ENCODE results near the gene MVD. TPM values are rescaled to one million over a fixed set of nuclear protein-coding genes. Genes with fewer than 3 reads are reported as not detected.
A peak's percentile ranks its signal among the peaks of the same experiment; 100 is the strongest.

Gene MVD
- total and polyA plus RNA-seq, 2 of the 13 experiments (the other 11 are each of a cell fraction or from before 2014, with no cell fraction given): 28.1 to 187 TPM

DNA sequence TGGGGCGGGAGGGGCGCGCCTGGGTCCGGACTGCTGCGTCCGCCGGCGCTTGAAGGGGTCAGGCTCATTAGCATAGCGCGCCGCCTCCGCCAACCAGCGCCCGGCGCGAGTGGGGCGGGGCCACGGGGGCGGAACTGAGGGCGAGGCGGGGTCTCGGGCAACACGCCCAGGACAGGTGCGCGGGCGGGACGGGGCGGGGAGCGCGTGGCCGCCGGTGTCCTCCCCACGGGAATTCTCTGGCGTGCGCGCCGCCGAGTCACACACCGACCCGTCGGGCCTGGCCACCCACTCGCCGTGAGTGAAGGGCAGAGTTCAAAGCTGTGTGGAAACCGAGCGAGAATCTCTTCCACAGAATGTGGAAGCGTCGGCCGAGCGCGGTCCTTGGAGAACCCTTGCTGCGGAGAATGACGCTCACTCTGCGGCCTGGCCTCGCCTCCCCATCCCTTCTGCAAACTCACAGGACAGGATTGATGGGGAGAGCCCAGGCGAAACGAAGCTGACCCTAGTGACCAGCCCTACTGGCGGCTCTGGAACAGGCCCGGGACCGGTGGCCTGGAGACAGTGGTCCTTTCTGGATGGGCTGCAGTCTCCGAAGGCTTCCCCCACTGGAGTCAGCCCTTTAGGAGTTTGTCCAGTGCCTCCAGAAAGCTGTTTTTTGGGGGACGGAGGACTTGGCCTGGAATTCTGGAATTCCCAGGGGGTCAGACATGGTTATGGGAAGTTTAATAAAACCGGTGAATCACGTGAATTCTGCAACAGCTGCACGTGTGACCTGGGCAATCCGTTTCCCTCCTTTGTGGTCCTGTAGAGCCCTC is 23.8 kb upstream of the MVD start, which contains the start of gene SNAI3 (continued):
- TF ChIP-seq HMGXB4 (CRISPR knock-in tag; IDR thresholded peaks at IDR 0.05; ENCODE audit: borderline replicate concordance in 1 of 2, low read depth in 1 of 2) (peak; percentile 36 to 42; a peak in 2 of 4 replicates), NCOA1 (CRISPR knock-in tag; IDR thresholded peaks at IDR 0.05) (0 out of 2 replicates have a peak, but pooled peaks have one; percentile 13), ZSCAN21 (CRISPR knock-in tag; IDR thresholded peaks at IDR 0.05; ENCODE audit: borderline replicate concordance) (0 out of 2 replicates have a peak, but pooled peaks have one; percentile 41), ZSCAN22 (CRISPR knock-in tag; IDR thresholded peaks at IDR 0.05) (peak; percentile 15; the same call in 1 of the 2 replicates), ZFYVE20 (CRISPR knock-in tag; IDR thresholded peaks at IDR 0.05; ENCODE audit: borderline replicate concordance, low read depth) (no peak; the same call in 1 of the 2 replicates), ZNF496 (CRISPR knock-in tag; IDR thresholded peaks at IDR 0.05; ENCODE audit: insufficient replicate concordance) (no peak), MZF1 (CRISPR knock-in tag; IDR thresholded peaks at IDR 0.05; ENCODE audit: borderline replicate concordance) (no peak), SP1 (IDR thresholded peaks at IDR 0.05) (no peak), SP1 (CRISPR knock-in tag; IDR thresholded peaks at IDR 0.05) (peak; percentile 86), RXRA (CRISPR knock-in tag; IDR thresholded peaks at IDR 0.05) (0 out of 2 replicates have a peak, but pooled peaks have one; percentile 18), DZIP1 (CRISPR knock-in tag; IDR thresholded peaks at IDR 0.05) (peak; percentile 64; the same call in 1 of the 2 replicates), ZHX2 (IDR thresholded peaks at IDR 0.05; ENCODE audit: low read depth) (no peak), ZHX2 (CRISPR knock-in tag; IDR thresholded peaks at IDR 0.05; ENCODE audit: borderline replicate concordance) (0 out of 2 replicates have a peak, but pooled peaks have one; percentile 72), ADNP (CRISPR knock-in tag; IDR thresholded peaks at IDR 0.05) (no peak), ZNF782 (CRISPR knock-in tag; IDR thresholded peaks at IDR 0.05; ENCODE audit: borderline replicate concordance) (peak; percentile 71)
- TF ChIP-seq, protein P1, sequence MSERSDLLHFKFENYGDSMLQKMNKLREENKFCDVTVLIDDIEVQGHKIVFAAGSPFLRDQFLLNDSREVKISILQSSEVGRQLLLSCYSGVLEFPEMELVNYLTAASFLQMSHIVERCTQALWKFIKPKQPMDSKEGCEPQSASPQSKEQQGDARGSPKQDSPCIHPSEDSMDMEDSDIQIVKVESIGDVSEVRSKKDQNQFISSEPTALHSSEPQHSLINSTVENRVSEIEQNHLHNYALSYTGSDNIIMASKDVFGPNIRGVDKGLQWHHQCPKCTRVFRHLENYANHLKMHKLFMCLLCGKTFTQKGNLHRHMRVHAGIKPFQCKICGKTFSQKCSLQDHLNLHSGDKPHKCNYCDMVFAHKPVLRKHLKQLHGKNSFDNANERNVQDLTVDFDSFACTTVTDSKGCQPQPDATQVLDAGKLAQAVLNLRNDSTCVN (CRISPR knock-in tag; IDR thresholded peaks at IDR 0.05; ENCODE audit: borderline replicate concordance): no peak

Data from HepG2 (cell line).